ENCODE data around the gene ELMO1.

- TF ChIP-seq CTCF (IDR thresholded peaks at IDR 0.05; ENCODE audit: low read depth, low read length, poor library complexity, severe bottlenecking), result no peak
- TF ChIP-seq EZH2phosphoT487 (IDR thresholded peaks at IDR 0.05; ENCODE audit: borderline replicate concordance, low read length), result no peak
Measured at GRCh38 chr7:36965625-36966024, 483.0 kb downstream of the ELMO1 start.
